Glutamatergic neuron (in vitro differentiated cells): ENCODE results near the gene TMIGD1. TPM values are rescaled to one million over a fixed set of nuclear protein-coding genes. Genes with fewer than 3 reads are reported as not detected.

Experiments
- DNase-seq: peaks from one replicate; pipeline ENCODE4 v3.0.0; 2022
- H3K27ac Mint-ChIP-seq: one replicate; pipeline ENCODE4 v1.8.0; 2020; ENCODE audit warnings: mild to moderate bottlenecking, mixed read lengths, inconsistent platforms; ENCODE audit not compliant: unreplicated experiment
- H3K27me3 Mint-ChIP-seq: one replicate; pipeline ENCODE4 v1.8.0; 2020; ENCODE audit warnings: mild to moderate bottlenecking, moderate library complexity, mixed read lengths, inconsistent platforms; ENCODE audit not compliant: unreplicated experiment
- H3K36me3 Mint-ChIP-seq: one replicate; pipeline ENCODE4 v1.8.0; 2020; ENCODE audit warnings: mild to moderate bottlenecking, mixed read lengths, inconsistent platforms; ENCODE audit not compliant: unreplicated experiment
- H3K4me1 Mint-ChIP-seq: one replicate; pipeline ENCODE4 v1.8.0; 2020; ENCODE audit warnings: mild to moderate bottlenecking, low read depth, mixed read lengths, inconsistent platforms; ENCODE audit not compliant: unreplicated experiment
- H3K4me3 Mint-ChIP-seq: one replicate; pipeline ENCODE4 v1.8.0; 2020; ENCODE audit warnings: mild to moderate bottlenecking, mixed read lengths, inconsistent platforms; ENCODE audit not compliant: unreplicated experiment
- H3K9me3 Mint-ChIP-seq: one replicate; pipeline ENCODE4 v1.8.0; 2020; ENCODE audit warnings: mild to moderate bottlenecking, moderate library complexity, mixed read lengths, inconsistent platforms; ENCODE audit not compliant: unreplicated experiment
- CTCF ChIP-seq: fragments of 200-600 bp; sonication (generic); IDR thresholded peaks from one replicate; pipeline ENCODE4 v1.5.0; 2021; ENCODE audit not compliant: partially characterized antibody, unreplicated experiment
- total RNA-seq: library from RNA; stranded (reverse); fragmentation: NEBNext Ultra II Directional; extraction: Animal tissue kit (Norgen Biotek cat#: 25700); gene quantifications from one replicate; pipeline ENCODE4 v1.2.1, GENCODE V29; 2021; ENCODE audit not compliant: unreplicated experiment

TMIGD1 gene
- total RNA-seq, 1 donor from 2014 or later = not detected

- H3K27me3 Mint-ChIP-seq = no peaks in the 10 kb centered on the region
- no peaks in the 10 kb centered on the region for H3K4me1 Mint-ChIP-seq
- H3K9me3 Mint-ChIP-seq = no peaks in the 10 kb centered on the region
- DNase-seq = no peak
- no peak overlapping the region for H3K27ac Mint-ChIP-seq
- TF ChIP-seq CTCF = no peak
- H3K4me3 Mint-ChIP-seq = no peak overlapping the region
- H3K36me3 Mint-ChIP-seq = peaks cover 7% of the 10 kb centered on the region
These were observed 31.6 kb downstream of the TMIGD1 start for GRCh38 chr17:30302241-30302640.

GRCh38 chr17:30300818-30301217 is 33.0 kb downstream of the TMIGD1 start:
- no peak for DNase-seq
- H3K27me3 Mint-ChIP-seq = no peaks in the 10 kb centered on the region
- no peak overlapping the region for H3K4me3 Mint-ChIP-seq
- no peaks in the 10 kb centered on the region for H3K4me1 Mint-ChIP-seq
- H3K9me3 Mint-ChIP-seq = no peaks in the 10 kb centered on the region
- TF ChIP-seq CTCF = no peak
- H3K27ac Mint-ChIP-seq = no peak overlapping the region
- H3K36me3 Mint-ChIP-seq = peaks cover 7% of the 10 kb centered on the region

- no peaks in the 10 kb centered on the region for H3K4me1 Mint-ChIP-seq
- H3K4me3 Mint-ChIP-seq = no peak overlapping the region
These were observed 34.9 kb downstream of the TMIGD1 start for GRCh38 chr17:30299000-30299399.

GRCh38 chr17:30297715-30298114 is 36.1 kb downstream of the TMIGD1 start:
- H3K9me3 Mint-ChIP-seq = no peaks in the 10 kb centered on the region
- H3K27ac Mint-ChIP-seq = no peak overlapping the region
- H3K4me1 Mint-ChIP-seq = no peaks in the 10 kb centered on the region
- no peaks in the 10 kb centered on the region for H3K27me3 Mint-ChIP-seq
- H3K36me3 Mint-ChIP-seq = peaks cover 7% of the 10 kb centered on the region
- TF ChIP-seq CTCF = no peak
- no peak overlapping the region for H3K4me3 Mint-ChIP-seq
- no peak for DNase-seq

More at GRCh38 chr17:30299000-30299399, 34.9 kb downstream of the TMIGD1 start:
- H3K27me3 Mint-ChIP-seq = no peaks in the 10 kb centered on the region
- no peak for DNase-seq
- no peaks in the 10 kb centered on the region for H3K9me3 Mint-ChIP-seq
- peaks cover 7% of the 10 kb centered on the region for H3K36me3 Mint-ChIP-seq
- no peak overlapping the region for H3K27ac Mint-ChIP-seq
- no peak for TF ChIP-seq CTCF

- Mint-ChIP-seq H3K4me1 (no peaks in the 10 kb centered on the region), H3K36me3 (peaks cover 7% of the 10 kb centered on the region), H3K27me3 (no peaks in the 10 kb centered on the region), H3K9me3 (peaks cover 2% of the 10 kb centered on the region), H3K4me3 (no peak overlapping the region), H3K27ac (no peak overlapping the region)
- TF ChIP-seq CTCF = no peak
- no peak for DNase-seq
These were observed 37.3 kb downstream of the TMIGD1 start for GRCh38 chr17:30296499-30297080.
